C4-2B (cell line): ENCODE data around the gene STAM2.

Experiments used
- CTCF ChIP-seq: fragments of 450-650 bp; conservative IDR thresholded peaks from 2 replicates; pipeline ENCODE4 v1.5.1; 2017; ENCODE audit warnings: mild to moderate bottlenecking
- ZFX ChIP-seq: fragments of 450-650 bp; IDR thresholded peaks from 2 replicates; pipeline ENCODE4 v1.6.1; 2017

DNA sequence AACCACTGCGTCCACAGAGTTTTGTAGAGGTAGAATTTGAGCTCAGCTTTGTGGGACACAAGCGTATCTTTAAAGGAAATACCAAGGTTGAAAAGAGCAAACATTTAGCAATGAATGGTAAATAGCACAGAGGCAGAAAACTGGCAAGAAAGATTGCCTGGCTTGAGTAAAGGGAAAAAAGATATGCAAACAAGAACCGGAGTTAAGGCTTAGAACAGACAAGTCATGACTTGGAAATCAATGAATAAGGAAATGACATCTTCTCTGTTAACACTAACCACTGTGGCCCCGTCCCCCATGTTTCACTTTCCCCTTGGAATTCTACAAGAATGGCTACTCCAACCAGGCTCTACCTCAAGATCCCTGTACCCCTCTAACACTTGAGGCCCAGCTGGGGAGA, 3.8 kb downstream of the STAM2 start:
- TF ChIP-seq CTCF = no peak
- TF ChIP-seq ZFX = no peak
